22Rv1 (cell line): Measurements from ENCODE around the gene PRUNE2.

ENCODE experiments used
- CTCF ChIP-seq: fragments of 450-650 bp; IDR thresholded peaks from 2 replicates; pipeline ENCODE4 v1.5.1; 2017; ENCODE audit warnings: mild to moderate bottlenecking
- ZFX ChIP-seq: fragments of 450-650 bp; IDR thresholded peaks from 2 replicates; pipeline ENCODE4 v1.6.1; 2017; ENCODE audit warnings: antibody characterized with exemption, borderline replicate concordance

GRCh38 chr9:76676857-76677256 lies 229.1 kb downstream of the PRUNE2 start:
- TF ChIP-seq CTCF (no peak), ZFX (no peak)
